ENCODE data around the gene MSI2.

The MSI2 gene

GRCh38 chr17:57632294-57632693 lies 376.0 kb downstream of the MSI2 start:
- CTCF ChIA-PET: no interaction called here
- POLR2A ChIA-PET: no interaction called here
- TF ChIP-seq FOXM1 (IDR thresholded peaks at IDR 0.05; ENCODE audit: borderline replicate concordance) (no peak), NFRKB (IDR thresholded peaks at IDR 0.05) (no peak), PKNOX1 (IDR thresholded peaks at IDR 0.05) (no peak), ZNF384 (IDR thresholded peaks at IDR 0.05) (no peak), L3MBTL2 (conservative IDR thresholded peaks at IDR 0.05) (no peak), SUZ12 (IDR thresholded peaks at IDR 0.05) (no peak), ARNT (IDR thresholded peaks at IDR 0.05) (no peak), FOXK2 (IDR thresholded peaks at IDR 0.05) (no peak), BHLHE40 (IDR thresholded peaks at IDR 0.05; ENCODE audit: borderline replicate concordance) (no peak), LEF1 (IDR thresholded peaks at IDR 0.05; ENCODE audit: borderline replicate concordance) (no peak), SP1 (IDR thresholded peaks at IDR 0.05) (no peak), FOXA1 (IDR thresholded peaks at IDR 0.05) (no peak), TARDBP (IDR thresholded peaks at IDR 0.05) (no peak), ELF4 (IDR thresholded peaks at IDR 0.05) (no peak), CTBP1 (IDR thresholded peaks at IDR 0.05; ENCODE audit: borderline replicate concordance) (no peak), HDGF (IDR thresholded peaks at IDR 0.05; ENCODE audit: borderline replicate concordance) (no peak)
- DNase-seq (ENCODE audit: extremely low spot score): no peak

- DNase-seq (ENCODE audit: extremely low spot score): no peak
- CTCF ChIA-PET: no interaction called here
- POLR2A ChIA-PET: no interaction called here
- no peak for TF ChIP-seq LEF1 (IDR thresholded peaks at IDR 0.05; ENCODE audit: borderline replicate concordance)
- no peak for TF ChIP-seq BHLHE40 (IDR thresholded peaks at IDR 0.05; ENCODE audit: borderline replicate concordance)
- no peak for TF ChIP-seq ARNT (IDR thresholded peaks at IDR 0.05)
- TF ChIP-seq L3MBTL2 (conservative IDR thresholded peaks at IDR 0.05): no peak
- TF ChIP-seq ELF4 (IDR thresholded peaks at IDR 0.05): no peak
- no peak for TF ChIP-seq NFRKB (IDR thresholded peaks at IDR 0.05)
- no peak for TF ChIP-seq CTBP1 (IDR thresholded peaks at IDR 0.05; ENCODE audit: borderline replicate concordance)
Observed at GRCh38 chr17:57633236-57633635, 376.9 kb downstream of the MSI2 start.

GRCh38 chr17:57634713-57635465 lies 378.6 kb downstream of the MSI2 start:
- POLR2A ChIA-PET: no interaction called here
- no peak for DNase-seq (ENCODE audit: extremely low spot score)
- CTCF ChIA-PET: no interaction called here
- TF ChIP-seq SUZ12 (IDR thresholded peaks at IDR 0.05) (no peak), L3MBTL2 (conservative IDR thresholded peaks at IDR 0.05) (no peak), TARDBP (IDR thresholded peaks at IDR 0.05) (no peak), ARNT (IDR thresholded peaks at IDR 0.05) (no peak), ZNF384 (IDR thresholded peaks at IDR 0.05) (no peak), ELF4 (IDR thresholded peaks at IDR 0.05) (no peak), FOXA1 (IDR thresholded peaks at IDR 0.05) (no peak), FOXM1 (IDR thresholded peaks at IDR 0.05; ENCODE audit: borderline replicate concordance) (no peak), LEF1 (IDR thresholded peaks at IDR 0.05; ENCODE audit: borderline replicate concordance) (no peak)

- DNase-seq (ENCODE audit: extremely low spot score): no peak
- no peak for TF ChIP-seq CTBP1 (IDR thresholded peaks at IDR 0.05; ENCODE audit: borderline replicate concordance)
- no peak for TF ChIP-seq FOXA1 (IDR thresholded peaks at IDR 0.05)
- no peak for TF ChIP-seq FOXM1 (IDR thresholded peaks at IDR 0.05; ENCODE audit: borderline replicate concordance)
- TF ChIP-seq ZNF384 (IDR thresholded peaks at IDR 0.05): no peak
- no peak for TF ChIP-seq SP1 (IDR thresholded peaks at IDR 0.05)
- TF ChIP-seq TARDBP (IDR thresholded peaks at IDR 0.05): no peak
- TF ChIP-seq ELF4 (IDR thresholded peaks at IDR 0.05): no peak
- TF ChIP-seq SUZ12 (IDR thresholded peaks at IDR 0.05): no peak
- no peak for TF ChIP-seq FOXK2 (IDR thresholded peaks at IDR 0.05)
- TF ChIP-seq PKNOX1 (IDR thresholded peaks at IDR 0.05): no peak
- TF ChIP-seq L3MBTL2 (conservative IDR thresholded peaks at IDR 0.05): no peak
- no peak for TF ChIP-seq NFRKB (IDR thresholded peaks at IDR 0.05)
- TF ChIP-seq HDGF (IDR thresholded peaks at IDR 0.05; ENCODE audit: borderline replicate concordance): no peak
- no peak for TF ChIP-seq ARNT (IDR thresholded peaks at IDR 0.05)
- TF ChIP-seq LEF1 (IDR thresholded peaks at IDR 0.05; ENCODE audit: borderline replicate concordance): no peak
- TF ChIP-seq BHLHE40 (IDR thresholded peaks at IDR 0.05; ENCODE audit: borderline replicate concordance): no peak
- ChIA-PET CTCF (no interaction called here), POLR2A (no interaction called here)
Observed at GRCh38 chr17:57636274-57636673, 380.0 kb downstream of the MSI2 start.

GRCh38 chr17:57636985-57637665 lies 380.8 kb downstream of the MSI2 start:
- CTCF ChIA-PET: no interaction called here
- no peak for DNase-seq (ENCODE audit: extremely low spot score)
- TF ChIP-seq SUZ12 (IDR thresholded peaks at IDR 0.05) (no peak), ELF4 (IDR thresholded peaks at IDR 0.05) (no peak), FOXM1 (IDR thresholded peaks at IDR 0.05; ENCODE audit: borderline replicate concordance) (no peak), FOXA1 (IDR thresholded peaks at IDR 0.05) (no peak), ARNT (IDR thresholded peaks at IDR 0.05) (no peak)
- POLR2A ChIA-PET: no interaction called here

- ChIA-PET POLR2A (no interaction called here), CTCF (no interaction called here)
- DNase-seq (ENCODE audit: extremely low spot score): no peak
- TF ChIP-seq FOXK2 (IDR thresholded peaks at IDR 0.05) (no peak), SP1 (IDR thresholded peaks at IDR 0.05) (no peak), CTBP1 (IDR thresholded peaks at IDR 0.05; ENCODE audit: borderline replicate concordance) (no peak), L3MBTL2 (conservative IDR thresholded peaks at IDR 0.05) (no peak), LEF1 (IDR thresholded peaks at IDR 0.05; ENCODE audit: borderline replicate concordance) (no peak), FOXA1 (IDR thresholded peaks at IDR 0.05) (no peak), ELF4 (IDR thresholded peaks at IDR 0.05) (no peak), SUZ12 (IDR thresholded peaks at IDR 0.05) (no peak), NFRKB (IDR thresholded peaks at IDR 0.05) (no peak), ZNF384 (IDR thresholded peaks at IDR 0.05) (no peak), ARNT (IDR thresholded peaks at IDR 0.05) (no peak), FOXM1 (IDR thresholded peaks at IDR 0.05; ENCODE audit: borderline replicate concordance) (no peak), HDGF (IDR thresholded peaks at IDR 0.05; ENCODE audit: borderline replicate concordance) (no peak), TARDBP (IDR thresholded peaks at IDR 0.05) (no peak), BHLHE40 (IDR thresholded peaks at IDR 0.05; ENCODE audit: borderline replicate concordance) (no peak), PKNOX1 (IDR thresholded peaks at IDR 0.05) (no peak)
Observed at GRCh38 chr17:57637666-57638010, 381.3 kb downstream of the MSI2 start.

All from HEK293T (cell line).